Measurements from ENCODE around the gene NR2C2. TPM values are rescaled to one million over a fixed set of nuclear protein-coding genes. Genes with fewer than 3 reads are reported as not detected.

The NR2C2 gene
- total and polyA plus RNA-seq, 8 donors = 5.0 to 73.6 (median 15.5) TPM

DNA sequence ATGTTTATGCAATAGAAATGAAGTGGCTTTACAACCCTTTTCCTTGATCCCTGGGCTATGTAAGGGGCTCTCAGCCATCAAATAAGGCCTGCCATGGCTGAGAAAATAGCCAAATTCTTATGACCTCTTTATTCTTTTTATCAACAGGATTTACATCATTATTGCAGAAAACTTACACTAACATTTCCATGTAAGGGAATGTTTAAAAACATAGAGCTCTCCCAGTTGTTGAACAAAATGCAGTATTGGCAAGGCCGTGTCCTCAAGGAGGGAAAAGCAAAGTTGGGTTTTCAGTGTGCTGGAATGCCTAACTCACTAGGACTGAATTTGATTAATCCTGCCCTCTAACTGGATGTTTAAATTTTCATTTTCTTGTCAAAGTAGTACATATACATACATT is 22.3 kb downstream of the NR2C2 start:
- H3K27me3 ChIP-seq = no peaks in the 10 kb centered on the region
- H3K4me3 ChIP-seq = no peak overlapping the region
- H3K27ac ChIP-seq = peak overlapping the region in 1 of 5 donors; percentile 24
- no peaks in the 10 kb centered on the region for H3K4me1 ChIP-seq
- 64 to 89% (median 81%) methylated on average over 1 of the region's 1 CpG for WGBS, 5 donors
- peaks cover 5 to 52% (median 39%) of the 10 kb centered on the region in 4 donors for H3K36me3 ChIP-seq
- H3K9me3 ChIP-seq = no peaks in the 10 kb centered on the region
- DNase-seq = peak in 1 of 2 donors; percentile 23
- no peak for TF ChIP-seq CTCF (IDR thresholded peaks at IDR 0.05)
- no peak for TF ChIP-seq POLR2A (IDR thresholded peaks at IDR 0.05)
- no peak for TF ChIP-seq EP300 (IDR thresholded peaks at IDR 0.05)
- intact Hi-C loops (cut with DNase I; ENCODE audit: low total_unique reads) = no loop called here

DNA sequence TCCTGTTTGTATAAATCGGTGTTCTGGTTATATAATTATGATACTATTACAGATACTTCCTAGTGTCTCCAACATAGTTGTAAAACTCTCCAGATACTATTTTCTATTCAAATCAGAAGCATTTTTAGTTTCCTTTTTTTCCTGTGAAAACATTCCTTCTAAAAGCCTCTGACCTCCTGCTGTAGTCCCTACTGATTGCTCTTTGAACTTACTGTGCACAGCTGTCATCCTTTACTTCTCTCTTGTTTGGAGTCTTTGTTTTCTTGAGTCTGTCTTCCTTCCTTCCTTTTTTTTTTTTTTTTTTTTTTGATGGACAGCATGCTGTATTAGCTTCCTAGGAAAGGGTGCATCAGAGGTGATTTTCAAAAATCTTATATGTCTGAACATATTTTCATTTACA is 28.9 kb downstream of the NR2C2 start:
- Histone ChIP-seq H3K9me3 (no peaks in the 10 kb centered on the region), H3K27ac (no peak overlapping the region), H3K4me1 (peaks cover 0 to 17% (median 0%) of the 10 kb centered on the region in 4 donors), H3K4me3 (no peak overlapping the region), H3K27me3 (no peaks in the 10 kb centered on the region), H3K36me3 (peaks cover 5 to 45% (median 30%) of the 10 kb centered on the region in 4 donors)
- no peak for DNase-seq
- TF ChIP-seq EP300 (IDR thresholded peaks at IDR 0.05) (no peak), POLR2AphosphoS5 (IDR thresholded peaks at IDR 0.05) (no peak), CTCF (IDR thresholded peaks at IDR 0.05) (no peak)
- intact Hi-C loops (cut with DNase I; ENCODE audit: low total_unique reads) = no loop called here
- 68 to 85% (median 73%) methylated on average over 1 of the region's 1 CpG for WGBS, 5 donors

- H3K4me1 ChIP-seq = peaks cover 0 to 16% (median 0%) of the 10 kb centered on the region in 4 donors
- no peak for DNase-seq
- H3K27me3 ChIP-seq = no peaks in the 10 kb centered on the region
- H3K9me3 ChIP-seq = no peaks in the 10 kb centered on the region
- no peak for TF ChIP-seq EP300 (IDR thresholded peaks at IDR 0.05)
- TF ChIP-seq POLR2A (IDR thresholded peaks at IDR 0.05) = no peak
- TF ChIP-seq CTCF (IDR thresholded peaks at IDR 0.05) = no peak
- TF ChIP-seq POLR2AphosphoS5 (IDR thresholded peaks at IDR 0.05) = no peak
- WGBS, 5 donors = 76 to 91% (median 84%) methylated on average over 4 of the region's 4 CpGs
- intact Hi-C loops (cut with DNase I; ENCODE audit: low total_unique reads) = no loop called here
- H3K4me3 ChIP-seq = no peak overlapping the region
- peaks cover 0 to 11% (median 0%) of the 10 kb centered on the region in 4 donors for H3K36me3 ChIP-seq
- no peak overlapping the region for H3K27ac ChIP-seq
Measured at GRCh38 chr3:14980689-14981088, 33.3 kb downstream of the NR2C2 start.

DNA sequence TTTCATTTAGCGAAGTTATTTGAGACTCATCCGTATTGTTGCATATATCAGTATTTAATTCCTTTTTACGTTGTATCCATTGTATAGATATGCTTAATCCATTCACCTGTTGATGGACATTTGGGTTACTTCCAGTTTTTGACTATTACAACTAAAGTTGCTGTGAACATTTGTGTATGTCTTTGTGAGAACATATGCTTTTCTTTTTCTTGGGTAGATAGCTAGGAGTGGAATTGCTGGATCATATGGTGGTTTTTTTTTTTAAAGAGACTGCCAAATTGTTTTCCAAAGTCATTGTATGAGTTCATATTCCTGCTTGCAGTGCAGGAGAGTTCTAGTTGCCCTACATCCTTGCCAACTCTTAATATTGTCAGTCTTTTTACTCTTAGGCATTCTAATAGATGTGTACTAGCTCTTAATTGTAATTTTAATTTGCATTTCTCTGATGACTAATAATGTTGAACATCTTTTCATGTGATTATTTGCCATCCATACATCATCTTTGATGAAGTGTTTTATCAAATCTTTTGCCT is 37.3 kb downstream of the NR2C2 start:
- Histone ChIP-seq H3K9me3 (no peaks in the 10 kb centered on the region), H3K27ac (no peak overlapping the region), H3K4me3 (no peak overlapping the region), H3K36me3 (no peaks in the 10 kb centered on the region), H3K27me3 (no peaks in the 10 kb centered on the region), H3K4me1 (peaks cover 0 to 20% (median 3%) of the 10 kb centered on the region in 4 donors)
- intact Hi-C loops (cut with DNase I; ENCODE audit: low total_unique reads) = no loop called here
- no peak for TF ChIP-seq CTCF (IDR thresholded peaks at IDR 0.05)
- no peak for TF ChIP-seq POLR2AphosphoS5 (IDR thresholded peaks at IDR 0.05)
- no peak for TF ChIP-seq EP300 (IDR thresholded peaks at IDR 0.05)
- no peak for DNase-seq
- WGBS, 5 donors = 95 to 98% (median 98%) methylated on average over 3 of the region's 3 CpGs
